GM12878 (cell line): Measurements from ENCODE around the gene STXBP2. TPM values are rescaled to one million over a fixed set of nuclear protein-coding genes. Genes with fewer than 3 reads are reported as not detected.
A peak's percentile ranks its signal among the peaks of the same experiment; 100 is the strongest.

Experiments used
- ATAC-seq: fragments of 200-7000 bp; cut with Tn5 transposase; 3 replicates; pipeline ENCODE4 v1.9.1; 2020; ENCODE audit warnings: mild to moderate bottlenecking, moderate library complexity
- BruUV-seq: library from RNA; stranded (reverse); fragments of 400-500 nt; replicated peaks from 2 replicates; lab custom pipeline; 2021; lab: Mats Ljungman, UMichigan
- CTCF ChIA-PET: fragments of 300-600 bp; sonication (Branson Sonifier 250); formaldehyde crosslinking; extraction: SDS; loops from one replicate; lab custom pipeline; 2021; ENCODE audit warnings: inconsistent platforms; lab: Yijun Ruan, JAX
- POLR2A ChIA-PET: fragments of 350-600 bp; formaldehyde crosslinking; extraction: SDS; loops from one replicate; lab custom pipeline; 2021; ENCODE audit warnings: inconsistent platforms; lab: Charles Lee
- RAD21 ChIA-PET: fragments of 300-600 bp; sonication (Branson Sonifier 250); formaldehyde crosslinking; loops from one replicate; lab custom pipeline; 2023; ENCODE audit warnings: antibody characterized with exemption; ENCODE audit not compliant: unreplicated experiment; lab: Charles Lee
- SMC1A ChIA-PET: fragments of 300-600 bp; sonication (Branson Sonifier 250); formaldehyde crosslinking; loops from one replicate; lab custom pipeline; 2023; ENCODE audit not compliant: unreplicated experiment, uncharacterized antibody; lab: Charles Lee
- DNase-seq: peaks from one replicate; pipeline ENCODE4 v3.0.0-alpha.2; 2011; ENCODE audit warnings: low read depth, low spot score
- FAIRE-seq: peaks from 3 replicates; lab custom pipeline; 2011; peaks lifted over from hg19 to GRCh38; lab: Jason Lieb, UNC
- H2AFZ ChIP-seq: 2 replicates; pipeline ENCODE4 v1.6.0; 2011; ENCODE audit warnings: low read depth, low read length, control low read depth; ENCODE audit not compliant: control insufficient read depth
- H3K27ac ChIP-seq: 2 replicates; pipeline ENCODE4 v1.5.1; 2011; ENCODE audit warnings: control low read depth; ENCODE audit not compliant: control insufficient read depth, insufficient read depth
- H3K27me3 ChIP-seq, 2 experiments: replicated peaks in 1 of 2; 2 replicates each; pipeline versions ENCODE4 v1.6.0 to v1.6.1; 2011; ENCODE audit warnings: low read length in 1 of 2; ENCODE audit not compliant: control insufficient read depth in 2 of 2, insufficient read depth in 2 of 2
- H3K36me3 ChIP-seq, 2 experiments: 2 replicates each; pipeline ENCODE4 v1.5.1; 2011; ENCODE audit warnings: low read length in 1 of 2; ENCODE audit not compliant: control insufficient read depth in 2 of 2, insufficient read depth in 2 of 2
- H3K4me1 ChIP-seq: 2 replicates; pipeline ENCODE4 v1.6.1; 2011; ENCODE audit warnings: mild to moderate bottlenecking, low read length, moderate library complexity, mixed read lengths; ENCODE audit not compliant: control insufficient read depth, insufficient read depth
- H3K4me2 ChIP-seq: 2 replicates; pipeline ENCODE4 v1.6.0; 2011; ENCODE audit warnings: control low read depth; ENCODE audit not compliant: control insufficient read depth, insufficient read depth
- H3K4me3 ChIP-seq: fragments of 200-600 bp; sonication (generic); 2 replicates; pipeline ENCODE4 v1.5.1; 2016
- H3K79me2 ChIP-seq: 2 replicates; pipeline ENCODE4 v1.6.0; 2011; ENCODE audit warnings: low read length; ENCODE audit not compliant: control insufficient read depth, insufficient read depth
- H3K9ac ChIP-seq: 2 replicates; pipeline ENCODE4 v1.8.0; 2011; ENCODE audit warnings: low read length, control low read depth, mixed read lengths; ENCODE audit not compliant: control insufficient read depth, insufficient read depth
- H3K9me3 ChIP-seq: replicated peaks from 3 replicates; pipeline ENCODE4 v1.5.1; 2011; ENCODE audit warnings: mild to moderate bottlenecking, low read length; ENCODE audit not compliant: control insufficient read depth, insufficient read depth
- H4K20me1 ChIP-seq: 2 replicates; pipeline ENCODE4 v1.6.0; 2011; ENCODE audit not compliant: control insufficient read depth, insufficient read depth
- ASH2L ChIP-seq: fragments of 300-600, 200-600 bp; sonication (generic); IDR thresholded peaks from 2 replicates; pipeline ENCODE4 v1.6.1; 2017; ENCODE audit warnings: low read depth, mild to moderate bottlenecking, borderline replicate concordance
- BCL11A ChIP-seq: IDR thresholded peaks from 2 replicates; pipeline ENCODE4 v1.6.1; 2011; ENCODE audit warnings: low read depth, low read length
- BCL3 ChIP-seq: IDR thresholded peaks from 2 replicates; pipeline ENCODE4 v1.6.1; 2011; ENCODE audit warnings: borderline replicate concordance, low read depth, mild to moderate bottlenecking, moderate library complexity, low read length; ENCODE audit not compliant: insufficient read depth, poor library complexity, severe bottlenecking
- EED ChIP-seq: sonication (generic); IDR thresholded peaks from 2 replicates; pipeline ENCODE4 v1.6.1; 2016; ENCODE audit warnings: antibody characterized with exemption, low read depth
- ETV6 ChIP-seq, 2 experiments: fragments of 450-650 bp in 1 of 2; IDR thresholded peaks in 1 of 2; conservative IDR thresholded peaks in 1 of 2; 2 replicates each; pipeline ENCODE4 v1.6.1; 2014; ENCODE audit warnings: antibody characterized with exemption in 1 of 2, borderline replicate concordance in 1 of 2, low read depth in 1 of 2, mild to moderate bottlenecking in 1 of 2, moderate library complexity in 1 of 2
- MTA3 ChIP-seq: IDR thresholded peaks from 2 replicates; pipeline ENCODE4 v1.6.1; 2012; ENCODE audit warnings: low read length, inconsistent platforms, borderline replicate concordance
- MXI1 ChIP-seq: fragments of 150-350 bp; IDR thresholded peaks from 2 replicates; pipeline ENCODE4 v1.6.1; 2011; ENCODE audit warnings: low read depth, mild to moderate bottlenecking, inconsistent platforms, low read length, improper control_type of control experiment
- NFIC ChIP-seq: IDR thresholded peaks from 2 replicates; pipeline ENCODE4 v1.6.1; 2012; ENCODE audit warnings: low read depth, mild to moderate bottlenecking, inconsistent platforms, low read length, moderate library complexity
- NFXL1 ChIP-seq: fragments of 450-650 bp; IDR thresholded peaks from 2 replicates; pipeline ENCODE4 v1.6.1; 2017; ENCODE audit warnings: antibody characterized with exemption, mild to moderate bottlenecking, borderline replicate concordance
- SMAD1 ChIP-seq: fragments of 450-650 bp; IDR thresholded peaks from 2 replicates; pipeline ENCODE4 v1.6.1; 2018; ENCODE audit warnings: mild to moderate bottlenecking, low read depth; ENCODE audit not compliant: partially characterized antibody
- SREBF1 ChIP-seq: IDR thresholded peaks from 2 replicates; pipeline ENCODE4 v1.6.1; 2012; ENCODE audit warnings: mild to moderate bottlenecking, low read length
- STAT3 ChIP-seq: IDR thresholded peaks from 2 replicates; pipeline ENCODE4 v1.6.1; 2011; ENCODE audit warnings: low read depth, low read length, improper control_type of control experiment
- TCF3 ChIP-seq: IDR thresholded peaks from 2 replicates; pipeline ENCODE4 v1.6.1; 2012; ENCODE audit warnings: low read depth, mild to moderate bottlenecking, low read length, borderline replicate concordance; ENCODE audit not compliant: insufficient read depth
- TCF7 ChIP-seq: IDR thresholded peaks from 2 replicates; pipeline ENCODE4 v1.6.1; 2014; ENCODE audit warnings: antibody characterized with exemption, borderline replicate concordance
- YBX1 ChIP-seq: fragments of 450-650 bp; IDR thresholded peaks from 2 replicates; pipeline ENCODE4 v1.6.1; 2016; ENCODE audit warnings: antibody characterized with exemption
- ZBED1 ChIP-seq: IDR thresholded peaks from 2 replicates; pipeline ENCODE4 v1.6.1; 2016; ENCODE audit warnings: borderline replicate concordance
- ZNF217 ChIP-seq: fragments of 450-650 bp; IDR thresholded peaks from 2 replicates; pipeline ENCODE4 v1.6.1; 2017; ENCODE audit warnings: antibody characterized with exemption, mild to moderate bottlenecking
- ZNF622 ChIP-seq: fragments of 450-650 bp; IDR thresholded peaks from 2 replicates; pipeline ENCODE4 v1.6.1; 2017; ENCODE audit warnings: mild to moderate bottlenecking, inconsistent platforms
- ZSCAN29 ChIP-seq: fragments of 450-650 bp; IDR thresholded peaks from 2 replicates; pipeline ENCODE4 v1.6.1; 2017; ENCODE audit warnings: mild to moderate bottlenecking, moderate library complexity
- WGBS: methylation state at CpG from one replicate; pipeline ENCODE4 v1.1.6; 2016; ENCODE audit warnings: low lambda C conversion rate; ENCODE audit not compliant: insufficient replicate concordance, insufficient coverage; ENCODE audit errors: missing lambda C conversion rate; 5-methylcytosine and 5-hydroxymethylcytosine counted together
- in situ Hi-C: fragments of 300-500 bp; cut with MboI; formaldehyde crosslinking; loops from 9 replicates; pipeline ENCODE4 v1.14.3; 2018; ENCODE audit warnings: mixed read lengths
- intact Hi-C: fragments of 100-400 bp; cut with micrococcal nuclease; formaldehyde crosslinking; loops from one replicate; pipeline ENCODE4 v1.14.2; 2022; ENCODE audit not compliant: unreplicated experiment
- polyA plus RNA-seq, 11 experiments: library from polyadenylated mRNA; depleted of rRNA in 4 of 11; unstranded in 6 of 11; stranded (reverse) in 5 of 11; fragments of >200 nt; fragmentation: Nextera tagmentation in 4 of 11; fragmentation: Illumina TruSeq in 1 of 11; extraction: Ambion mirVana in 4 of 11; extraction: Trizol in 1 of 11; gene quantifications; 1 replicate in 1 of 11; 2 replicates in 10 of 11; pipeline versions ENCODE4 v1.2.1 to v1.2.3, GENCODE V29; 2011 to 2016; ENCODE audit warnings: inconsistent platforms in 2 of 11, missing spikeins in 2 of 11, low read depth in 1 of 11
- total RNA-seq, 4 experiments: library from RNA; depleted of rRNA in 3 of 4; stranded (reverse); fragments of >200 nt in 3 of 4; fragmentation: Illumina TruSeq in 1 of 4; extraction: Trizol in 1 of 4; gene quantifications; 2 replicates each; pipeline versions ENCODE4 v1.2.1 to v1.2.3, GENCODE V29; 2013 to 2021

The STXBP2 gene
- total and polyA plus RNA-seq, 10 of the 15 experiments (the other 5 are each of a cell fraction or from before 2014, with no cell fraction given) = 2.6 to 111 (median 61.4) TPM

DNA sequence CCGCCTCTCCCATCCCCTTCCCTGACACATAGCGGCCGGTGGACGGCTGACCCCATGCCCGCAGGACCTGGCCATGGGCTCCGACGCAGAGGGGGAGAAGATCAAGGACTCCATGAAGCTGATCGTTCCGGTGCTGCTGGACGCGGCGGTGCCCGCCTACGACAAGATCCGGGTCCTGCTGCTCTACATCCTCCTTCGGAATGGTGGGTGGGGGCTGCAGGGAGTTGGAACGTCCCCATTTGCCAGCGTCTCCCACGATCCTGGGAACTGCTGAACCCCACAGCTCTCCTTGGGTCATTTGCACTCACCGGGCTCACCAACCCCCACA, 7.6 kb downstream of the STXBP2 start (continued):
- TF ChIP-seq ZNF622 (no peak), SREBF1 (no peak)

DNA sequence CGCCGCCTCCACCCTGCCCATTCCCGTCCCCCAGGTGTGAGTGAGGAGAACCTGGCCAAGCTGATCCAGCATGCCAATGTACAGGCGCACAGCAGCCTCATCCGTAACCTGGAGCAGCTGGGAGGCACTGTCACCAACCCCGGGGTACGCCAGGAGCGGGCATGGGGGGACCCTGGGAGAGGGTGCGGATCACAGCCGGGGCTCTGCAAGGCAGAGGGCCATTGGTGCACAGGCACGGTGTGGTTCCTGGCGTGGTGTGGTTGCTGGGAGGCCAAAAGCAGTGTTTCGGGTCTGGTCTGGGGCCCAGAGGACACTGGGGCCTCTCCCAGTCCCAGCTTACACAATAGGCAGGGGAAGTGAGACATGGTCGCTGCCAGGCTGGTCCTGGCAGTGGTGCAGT, 8.3 kb downstream of the STXBP2 start:
- intact Hi-C loops (no loop called here), in situ Hi-C loops (no loop called here)
- TF ChIP-seq NFXL1 (no peak), ETV6 (conservative IDR thresholded peaks at IDR 0.05 in 1 of 2, IDR thresholded peaks at IDR 0.05 in 1 of 2; ENCODE audit: borderline replicate concordance in 1 of 2, low read depth in 1 of 2) (no peak), BCL11A (no peak), TCF3 (no peak), ZSCAN29 (no peak), NFIC (no peak), ZNF217 (no peak), EED (no peak), ZBED1 (no peak), BCL3 (no peak), TCF7 (no peak), MTA3 (no peak), SMAD1 (no peak), STAT3 (no peak), YBX1 (no peak), ASH2L (no peak), MXI1 (no peak)
- ATAC-seq (peak; percentile 23; the same call in 1 of the 3 replicates), FAIRE-seq (no peak), DNase-seq (no peak)
- no peak overlapping the region for H2AFZ ChIP-seq
- no peak overlapping the region for H3K27ac ChIP-seq
- H3K79me2 ChIP-seq = no peaks in the 10 kb centered on the region
- H3K4me3 ChIP-seq = no peak overlapping the region
- no TSS peak for BruUV-seq
- 90% methylated on average over 14 of the region's 14 CpGs for WGBS
- no peaks in the 10 kb centered on the region for H3K27me3 ChIP-seq
- no peaks in the 10 kb centered on the region for H4K20me1 ChIP-seq
- H3K9me3 ChIP-seq = no peaks in the 10 kb centered on the region; the same call in 2 of the 3 replicates
- H3K36me3 ChIP-seq = peaks cover 0 to 2% of the 10 kb centered on the region in 2 experiments; a peak in 3 of 4 replicates
- H3K4me1 ChIP-seq = peaks cover 3% of the 10 kb centered on the region
- ChIA-PET CTCF (no interaction called here), POLR2A (no interaction called here), RAD21 (no interaction called here), SMC1A (no interaction called here)
- H3K9ac ChIP-seq = no peak overlapping the region
- no peak overlapping the region for H3K4me2 ChIP-seq
